Keratinocyte (primary cell): ENCODE measurements around the gene TMEM129.

Experiments
- CTCF ChIP-seq, 3 experiments: IDR thresholded peaks in 1 of 3; conservative IDR thresholded peaks in 1 of 3; optimal IDR thresholded peaks in 1 of 3; 2 replicates in 2 of 3; 3 replicates in 1 of 3; pipeline versions ENCODE3 to v1.5.1; 2011; ENCODE audit warnings: low read length in 3 of 3, mild to moderate bottlenecking in 3 of 3, moderate library complexity in 2 of 3, control low read depth in 1 of 3, inconsistent platforms in 1 of 3; ENCODE audit not compliant: insufficient read depth in 2 of 3; ENCODE audit errors: extremely low read depth in 1 of 3
- EZH2 ChIP-seq: IDR thresholded peaks from one replicate; pipeline ENCODE4 v1.6.1; 2012; ENCODE audit warnings: inconsistent platforms, mild to moderate bottlenecking, low read length, moderate library complexity

GRCh38 chr4:1736812-1737211, 15.7 kb upstream of the TMEM129 start:
- TF ChIP-seq CTCF (optimal IDR thresholded peaks at IDR 0.05 in 1 of 3, IDR thresholded peaks at IDR 0.05 in 1 of 3, conservative IDR thresholded peaks at IDR 0.05 in 1 of 3; ENCODE audit: extremely low read depth in 1 of 3, insufficient read depth in 2 of 3, low read length in 3 of 3): no peak
- TF ChIP-seq EZH2: no peak
